Neural cell (in vitro differentiated cells): ENCODE data around the gene STOM. TPM values are rescaled to one million over a fixed set of nuclear protein-coding genes. Genes with fewer than 3 reads are reported as not detected.

Experiments used
- H2AFZ ChIP-seq: fragments of 200-600, 300-800 bp; sonication (generic), shearing (Covaris generic); 2 replicates; pipeline ENCODE4 v1.6.0; 2014; ENCODE audit warnings: low read depth, mild to moderate bottlenecking, antibody characterized with exemption, low read length, moderate library complexity
- H3F3A ChIP-seq: fragments of 200-600 bp; shearing (Covaris generic); 2 replicates; pipeline ENCODE4 v1.6.1; 2016; ENCODE audit warnings: mild to moderate bottlenecking, moderate library complexity, mixed read lengths, antibody characterized with exemption, low read length; ENCODE audit not compliant: insufficient read depth, poor library complexity, severe bottlenecking
- H3K27ac ChIP-seq: fragments of 200-600, 300-800 bp; sonication (generic), shearing (Covaris generic); 2 replicates; pipeline ENCODE4 v1.5.1; 2014; ENCODE audit warnings: mild to moderate bottlenecking, low read length, moderate library complexity
- H3K27me3 ChIP-seq: fragments of 300-800, 200-600 bp; sonication (generic), shearing (Covaris generic); 2 replicates; pipeline ENCODE4 v1.6.0; 2014; ENCODE audit warnings: mild to moderate bottlenecking, low read depth, low read length, moderate library complexity; ENCODE audit not compliant: insufficient read depth
- H3K36me3 ChIP-seq: fragments of 300-800, 200-600 bp; sonication (generic), shearing (Covaris generic); 2 replicates; pipeline ENCODE4 v1.5.1; 2014; ENCODE audit warnings: mild to moderate bottlenecking, antibody characterized with exemption, low read length, moderate library complexity; ENCODE audit not compliant: insufficient read depth
- H3K4me2 ChIP-seq: fragments of 300-800, 200-600 bp; sonication (generic), shearing (Covaris generic); 2 replicates; pipeline ENCODE4 v1.6.0; 2014; ENCODE audit warnings: mild to moderate bottlenecking, low read length
- H3K4me3 ChIP-seq: fragments of 300-800, 200-600 bp; sonication (generic), shearing (Covaris generic); 2 replicates; pipeline ENCODE4 v1.5.1; 2014; ENCODE audit warnings: mild to moderate bottlenecking, low read length, moderate library complexity
- H3K79me2 ChIP-seq: fragments of 200-600 bp; shearing (Covaris generic); replicated peaks from 2 replicates; pipeline ENCODE4 v1.6.0; 2014; ENCODE audit warnings: mild to moderate bottlenecking, low read length, moderate library complexity; ENCODE audit not compliant: insufficient read depth
- H3K9ac ChIP-seq: fragments of 300-800, 200-600 bp; sonication (generic), shearing (Covaris generic); 2 replicates; pipeline ENCODE4 v1.6.1; 2016; ENCODE audit warnings: mild to moderate bottlenecking, low read length, mixed read lengths
- H3K9me2 ChIP-seq: fragments of 200-600 bp; shearing (Covaris generic); 2 replicates; pipeline ENCODE4 v1.6.1; 2016; ENCODE audit warnings: mild to moderate bottlenecking, low read length, mixed read lengths; ENCODE audit not compliant: insufficient read depth
- H3K9me3 ChIP-seq: fragments of 200-600, 300-800 bp; sonication (generic), shearing (Covaris generic); 2 replicates; pipeline ENCODE4 v1.6.1; 2016; ENCODE audit warnings: mild to moderate bottlenecking, mixed run types, low read length, moderate library complexity, mixed read lengths
- H4K20me1 ChIP-seq: fragments of 200-600 bp; shearing (Covaris generic); 2 replicates; pipeline ENCODE4 v1.6.1; 2016; ENCODE audit warnings: mild to moderate bottlenecking, mixed run types; ENCODE audit not compliant: insufficient read depth
- EP300 ChIP-seq: fragments of 450-650 bp; conservative IDR thresholded peaks from 2 replicates; pipeline ENCODE4 v1.6.1; 2014; ENCODE audit warnings: antibody characterized with exemption, mild to moderate bottlenecking, moderate library complexity; ENCODE audit not compliant: poor library complexity, severe bottlenecking
- EZH2 ChIP-seq: fragments of 200-600, 300-800 bp; shearing (Covaris generic), sonication (generic); IDR thresholded peaks from 2 replicates; pipeline ENCODE4 v1.6.1; 2014; ENCODE audit warnings: antibody characterized with exemption, low read length, borderline replicate concordance, mild to moderate bottlenecking; ENCODE audit not compliant: insufficient read depth, poor library complexity, severe bottlenecking
- MXI1 ChIP-seq: fragments of 450-650 bp; conservative IDR thresholded peaks from 2 replicates; pipeline ENCODE4 v1.6.1; 2014; ENCODE audit warnings: antibody characterized with exemption, mild to moderate bottlenecking; ENCODE audit not compliant: poor library complexity, severe bottlenecking
- POLR2AphosphoS5 ChIP-seq: IDR thresholded peaks from 2 replicates; pipeline ENCODE4 v1.6.1; 2012
- RAD21 ChIP-seq: fragments of 450-650 bp; conservative IDR thresholded peaks from 2 replicates; pipeline ENCODE4 v1.6.1; 2014; ENCODE audit warnings: antibody characterized with exemption, mild to moderate bottlenecking, moderate library complexity
- SMC3 ChIP-seq: fragments of 450-650 bp; conservative IDR thresholded peaks from 2 replicates; pipeline ENCODE4 v1.6.1; 2014; ENCODE audit warnings: antibody characterized with exemption, mild to moderate bottlenecking, moderate library complexity; ENCODE audit not compliant: poor library complexity
- polyA plus RNA-seq: library from polyadenylated mRNA; depleted of rRNA; stranded (reverse); fragments of >200 nt; gene quantifications from 2 replicates; pipeline ENCODE4 v1.2.3, GENCODE V29; 2014
- TF ChIP-seq, protein P1 (sequence below): IDR thresholded peaks from 2 replicates; pipeline ENCODE4 v1.6.1; 2012; ENCODE audit warnings: borderline replicate concordance
- TF ChIP-seq, protein P2 (sequence below): fragments of 450-650 bp; IDR thresholded peaks from 2 replicates; pipeline ENCODE4 v1.5.1; 2014; ENCODE audit warnings: antibody characterized with exemption, mild to moderate bottlenecking, moderate library complexity; ENCODE audit not compliant: poor library complexity, severe bottlenecking

STOM gene
- polyA plus RNA-seq, 1 donor from 2014 or later = 0.11 TPM

GRCh38 chr9:121307976-121308375, 62.1 kb downstream of the STOM start:
- no peaks in the 10 kb centered on the region for H3F3A ChIP-seq
- H3K27me3 ChIP-seq = no peaks in the 10 kb centered on the region
- no peak for TF ChIP-seq EZH2
- no peak for TF ChIP-seq SMC3
- no peaks in the 10 kb centered on the region for H3K9me2 ChIP-seq
- H3K9me3 ChIP-seq = no peaks in the 10 kb centered on the region
- H3K9ac ChIP-seq = no peak overlapping the region
- H3K79me2 ChIP-seq = no peaks in the 10 kb centered on the region
- H4K20me1 ChIP-seq = no peaks in the 10 kb centered on the region
- H3K36me3 ChIP-seq = no peaks in the 10 kb centered on the region
- no peak overlapping the region for H3K27ac ChIP-seq
- H3K4me2 ChIP-seq = no peak overlapping the region
- no peak overlapping the region for H2AFZ ChIP-seq
- H3K4me3 ChIP-seq = no peak overlapping the region

GRCh38 chr9:121305269-121305994, 64.6 kb downstream of the STOM start:
- no peaks in the 10 kb centered on the region for H3K9me2 ChIP-seq
- no peak overlapping the region for H3K27ac ChIP-seq
- H3K9ac ChIP-seq = no peak overlapping the region
- no peaks in the 10 kb centered on the region for H3K9me3 ChIP-seq
- no peaks in the 10 kb centered on the region for H3K79me2 ChIP-seq
- H3K4me2 ChIP-seq = no peak overlapping the region
- TF ChIP-seq POLR2AphosphoS5 = no peak
- TF ChIP-seq MXI1 = no peak
- TF ChIP-seq, protein P1, sequence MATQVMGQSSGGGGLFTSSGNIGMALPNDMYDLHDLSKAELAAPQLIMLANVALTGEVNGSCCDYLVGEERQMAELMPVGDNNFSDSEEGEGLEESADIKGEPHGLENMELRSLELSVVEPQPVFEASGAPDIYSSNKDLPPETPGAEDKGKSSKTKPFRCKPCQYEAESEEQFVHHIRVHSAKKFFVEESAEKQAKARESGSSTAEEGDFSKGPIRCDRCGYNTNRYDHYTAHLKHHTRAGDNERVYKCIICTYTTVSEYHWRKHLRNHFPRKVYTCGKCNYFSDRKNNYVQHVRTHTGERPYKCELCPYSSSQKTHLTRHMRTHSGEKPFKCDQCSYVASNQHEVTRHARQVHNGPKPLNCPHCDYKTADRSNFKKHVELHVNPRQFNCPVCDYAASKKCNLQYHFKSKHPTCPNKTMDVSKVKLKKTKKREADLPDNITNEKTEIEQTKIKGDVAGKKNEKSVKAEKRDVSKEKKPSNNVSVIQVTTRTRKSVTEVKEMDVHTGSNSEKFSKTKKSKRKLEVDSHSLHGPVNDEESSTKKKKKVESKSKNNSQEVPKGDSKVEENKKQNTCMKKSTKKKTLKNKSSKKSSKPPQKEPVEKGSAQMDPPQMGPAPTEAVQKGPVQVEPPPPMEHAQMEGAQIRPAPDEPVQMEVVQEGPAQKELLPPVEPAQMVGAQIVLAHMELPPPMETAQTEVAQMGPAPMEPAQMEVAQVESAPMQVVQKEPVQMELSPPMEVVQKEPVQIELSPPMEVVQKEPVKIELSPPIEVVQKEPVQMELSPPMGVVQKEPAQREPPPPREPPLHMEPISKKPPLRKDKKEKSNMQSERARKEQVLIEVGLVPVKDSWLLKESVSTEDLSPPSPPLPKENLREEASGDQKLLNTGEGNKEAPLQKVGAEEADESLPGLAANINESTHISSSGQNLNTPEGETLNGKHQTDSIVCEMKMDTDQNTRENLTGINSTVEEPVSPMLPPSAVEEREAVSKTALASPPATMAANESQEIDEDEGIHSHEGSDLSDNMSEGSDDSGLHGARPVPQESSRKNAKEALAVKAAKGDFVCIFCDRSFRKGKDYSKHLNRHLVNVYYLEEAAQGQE = no peak
- TF ChIP-seq, protein P2, sequence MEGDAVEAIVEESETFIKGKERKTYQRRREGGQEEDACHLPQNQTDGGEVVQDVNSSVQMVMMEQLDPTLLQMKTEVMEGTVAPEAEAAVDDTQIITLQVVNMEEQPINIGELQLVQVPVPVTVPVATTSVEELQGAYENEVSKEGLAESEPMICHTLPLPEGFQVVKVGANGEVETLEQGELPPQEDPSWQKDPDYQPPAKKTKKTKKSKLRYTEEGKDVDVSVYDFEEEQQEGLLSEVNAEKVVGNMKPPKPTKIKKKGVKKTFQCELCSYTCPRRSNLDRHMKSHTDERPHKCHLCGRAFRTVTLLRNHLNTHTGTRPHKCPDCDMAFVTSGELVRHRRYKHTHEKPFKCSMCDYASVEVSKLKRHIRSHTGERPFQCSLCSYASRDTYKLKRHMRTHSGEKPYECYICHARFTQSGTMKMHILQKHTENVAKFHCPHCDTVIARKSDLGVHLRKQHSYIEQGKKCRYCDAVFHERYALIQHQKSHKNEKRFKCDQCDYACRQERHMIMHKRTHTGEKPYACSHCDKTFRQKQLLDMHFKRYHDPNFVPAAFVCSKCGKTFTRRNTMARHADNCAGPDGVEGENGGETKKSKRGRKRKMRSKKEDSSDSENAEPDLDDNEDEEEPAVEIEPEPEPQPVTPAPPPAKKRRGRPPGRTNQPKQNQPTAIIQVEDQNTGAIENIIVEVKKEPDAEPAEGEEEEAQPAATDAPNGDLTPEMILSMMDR = no peak
- no peak for TF ChIP-seq SMC3
- no peak for TF ChIP-seq RAD21
- TF ChIP-seq EP300 = no peak
- no peaks in the 10 kb centered on the region for H3K36me3 ChIP-seq
- no peaks in the 10 kb centered on the region for H3F3A ChIP-seq
- H3K4me3 ChIP-seq = no peak overlapping the region
- H4K20me1 ChIP-seq = no peaks in the 10 kb centered on the region
- peaks cover 6% of the 10 kb centered on the region for H3K27me3 ChIP-seq
- H2AFZ ChIP-seq = no peak overlapping the region
